Keratinocyte (primary cell): Measurements from ENCODE around the gene FAM180B. TPM values are rescaled to one million over a fixed set of nuclear protein-coding genes. Genes with fewer than 3 reads are reported as not detected.

Experiments used
- DNase-seq: peaks from one replicate; pipeline ENCODE4 v3.0.0-alpha.2; 2011; ENCODE audit warnings: low read depth, missing footprints, low spot score
- FAIRE-seq: peaks from 2 replicates; lab custom pipeline; 2011; peaks lifted over from hg19 to GRCh38; lab: Jason Lieb, UNC
- H2AFZ ChIP-seq: 2 replicates; pipeline ENCODE4 v1.6.0; 2012; ENCODE audit warnings: low read length, control low read depth, inconsistent platforms; ENCODE audit not compliant: control insufficient read depth
- H3K27ac ChIP-seq: 2 replicates; pipeline ENCODE4 v1.5.1; 2011; ENCODE audit warnings: low read length; ENCODE audit not compliant: control insufficient read depth, insufficient read depth
- H3K27me3 ChIP-seq: 3 replicates; pipeline ENCODE4 v1.6.0; 2011; ENCODE audit warnings: low read length; ENCODE audit not compliant: control insufficient read depth, insufficient read depth; ENCODE audit errors: extremely low read depth
- H3K36me3 ChIP-seq, 2 experiments: 2 replicates in 1 of 2; 3 replicates in 1 of 2; pipeline ENCODE4 v1.5.1; 2011; ENCODE audit warnings: low read length in 2 of 2, mild to moderate bottlenecking in 1 of 2; ENCODE audit not compliant: control insufficient read depth in 2 of 2, insufficient read depth in 2 of 2; ENCODE audit errors: extremely low read depth in 1 of 2
- H3K4me1 ChIP-seq: 3 replicates; pipeline ENCODE4 v1.5.1; 2011; ENCODE audit warnings: low read length; ENCODE audit not compliant: control insufficient read depth, insufficient read depth; ENCODE audit errors: extremely low read depth
- H3K4me2 ChIP-seq: 3 replicates; pipeline ENCODE4 v1.6.0; 2011; ENCODE audit warnings: low read depth, low read length; ENCODE audit not compliant: control insufficient read depth, insufficient read depth; ENCODE audit errors: extremely low read depth
- H3K4me3 ChIP-seq, 3 experiments: fragments of 200-600 bp in 1 of 3; sonication (generic) in 1 of 3; 2 replicates in 2 of 3; 3 replicates in 1 of 3; pipeline ENCODE4 v1.5.1; 2011 to 2016; ENCODE audit warnings: low read length in 3 of 3, mild to moderate bottlenecking in 3 of 3, control low read depth in 2 of 3, inconsistent platforms in 1 of 3, low read depth in 1 of 3, mixed read lengths in 1 of 3, mixed run types in 1 of 3, moderate library complexity in 1 of 3; ENCODE audit not compliant: control insufficient read depth in 2 of 3, insufficient read depth in 2 of 3; ENCODE audit errors: extremely low read depth in 1 of 3
- H3K79me2 ChIP-seq: 2 replicates; pipeline ENCODE4 v1.6.0; 2012; ENCODE audit warnings: low read length; ENCODE audit not compliant: control insufficient read depth, insufficient read depth
- H3K9ac ChIP-seq: 3 replicates; pipeline ENCODE4 v1.6.0; 2011; ENCODE audit warnings: low read length; ENCODE audit not compliant: control insufficient read depth, insufficient read depth; ENCODE audit errors: extremely low read depth
- H3K9me1 ChIP-seq: 3 replicates; pipeline ENCODE4 v1.6.0; 2011; ENCODE audit warnings: low read length; ENCODE audit not compliant: control insufficient read depth, insufficient read depth; ENCODE audit errors: extremely low read depth
- H3K9me3 ChIP-seq: 2 replicates; pipeline ENCODE4 v1.5.1; 2012; ENCODE audit warnings: low read depth, low read length; ENCODE audit not compliant: control insufficient read depth
- H4K20me1 ChIP-seq: 3 replicates; pipeline ENCODE4 v1.6.0; 2011; ENCODE audit warnings: low read length; ENCODE audit not compliant: control insufficient read depth, insufficient read depth; ENCODE audit errors: extremely low read depth
- EZH2 ChIP-seq: IDR thresholded peaks from one replicate; pipeline ENCODE4 v1.6.1; 2012; ENCODE audit warnings: inconsistent platforms, mild to moderate bottlenecking, low read length, moderate library complexity
- dilution Hi-C: fragments of 300-500 bp; cut with MboI; formaldehyde crosslinking; loops from one replicate; pipeline ENCODE4 v1.7.0; 2020; ENCODE audit warnings: low sequenced_read_pairs; ENCODE audit not compliant: extremely low pct_ligation_motif_present
- polyA plus RNA-seq, 5 experiments: library from polyadenylated mRNA; depleted of rRNA in 3 of 5; stranded (reverse) in 3 of 5; stranded (forward) in 1 of 5; unstranded in 1 of 5; fragments of >200 nt; gene quantifications; 1 replicate in 1 of 5; 2 replicates in 3 of 5; 3 replicates in 1 of 5; pipeline versions ENCODE4 v1.2.1 to v1.2.3, GENCODE V29; 2011 to 2012; ENCODE audit warnings: missing spikeins in 2 of 5, low read depth in 1 of 5, low replicate concordance in 1 of 5
- TF ChIP-seq, protein P1 (sequence below), 3 experiments: IDR thresholded peaks in 1 of 3; conservative IDR thresholded peaks in 1 of 3; optimal IDR thresholded peaks in 1 of 3; 2 replicates in 2 of 3; 3 replicates in 1 of 3; pipeline versions ENCODE3 to v1.5.1; 2011; ENCODE audit warnings: low read length in 3 of 3, mild to moderate bottlenecking in 3 of 3, moderate library complexity in 2 of 3, control low read depth in 1 of 3, inconsistent platforms in 1 of 3; ENCODE audit not compliant: insufficient read depth in 2 of 3; ENCODE audit errors: extremely low read depth in 1 of 3

FAM180B gene
- polyA plus RNA-seq, 1 donor (not counting 4 experiments of a cell fraction or from before 2014, with no cell fraction given), result not detected

DNA sequence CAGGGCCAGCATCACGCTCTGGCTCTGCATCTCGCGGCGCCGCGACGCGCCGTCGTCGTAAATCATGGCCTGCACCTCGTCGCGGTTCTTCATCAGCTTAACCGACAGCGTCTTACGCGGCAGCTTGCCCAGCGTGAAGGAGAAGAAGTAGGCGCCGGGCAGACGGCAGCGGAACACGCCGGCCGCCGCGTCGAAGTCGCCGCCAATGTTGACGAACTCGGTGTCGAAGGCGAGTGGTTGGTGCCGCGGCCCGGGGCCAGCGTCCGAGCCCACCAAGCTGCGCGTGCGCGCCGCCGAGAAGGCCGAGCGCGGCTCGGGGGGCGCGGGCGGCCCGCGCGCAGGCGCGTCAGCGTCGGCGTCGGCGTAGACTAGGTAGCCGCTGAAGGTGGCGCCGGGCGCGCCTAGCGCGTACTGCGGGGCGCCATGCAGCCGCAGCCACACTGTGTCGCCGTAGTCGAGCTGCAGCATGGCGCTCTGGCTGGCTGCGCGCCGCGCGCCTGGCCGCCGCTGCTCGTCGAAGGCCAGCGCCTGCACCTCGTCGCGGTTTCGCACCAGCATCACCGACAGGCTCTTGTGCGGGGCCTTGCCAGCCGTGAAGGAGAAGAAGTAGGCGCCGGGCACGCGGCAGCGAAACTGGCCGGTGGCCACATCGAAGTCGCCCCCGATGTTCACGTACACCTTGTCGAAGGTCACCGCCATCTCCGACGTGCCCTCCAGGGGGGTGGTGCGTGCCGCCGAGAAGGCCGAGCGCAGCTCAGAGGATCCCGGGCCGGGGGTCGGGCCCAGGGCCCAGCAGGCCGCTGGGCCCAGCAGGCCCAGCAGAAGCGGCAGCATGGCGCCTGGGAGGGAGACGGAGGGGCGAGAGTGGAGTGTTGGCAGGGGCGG lies 3.7 kb downstream of the FAM180B start:
- no peak for DNase-seq
- dilution Hi-C loops, result no loop called here
- no peak overlapping the region for H3K27ac ChIP-seq
- H3K9me1 ChIP-seq, result no peaks in the 10 kb centered on the region
- peak; percentile 62 for TF ChIP-seq EZH2
- TF ChIP-seq, protein P1, sequence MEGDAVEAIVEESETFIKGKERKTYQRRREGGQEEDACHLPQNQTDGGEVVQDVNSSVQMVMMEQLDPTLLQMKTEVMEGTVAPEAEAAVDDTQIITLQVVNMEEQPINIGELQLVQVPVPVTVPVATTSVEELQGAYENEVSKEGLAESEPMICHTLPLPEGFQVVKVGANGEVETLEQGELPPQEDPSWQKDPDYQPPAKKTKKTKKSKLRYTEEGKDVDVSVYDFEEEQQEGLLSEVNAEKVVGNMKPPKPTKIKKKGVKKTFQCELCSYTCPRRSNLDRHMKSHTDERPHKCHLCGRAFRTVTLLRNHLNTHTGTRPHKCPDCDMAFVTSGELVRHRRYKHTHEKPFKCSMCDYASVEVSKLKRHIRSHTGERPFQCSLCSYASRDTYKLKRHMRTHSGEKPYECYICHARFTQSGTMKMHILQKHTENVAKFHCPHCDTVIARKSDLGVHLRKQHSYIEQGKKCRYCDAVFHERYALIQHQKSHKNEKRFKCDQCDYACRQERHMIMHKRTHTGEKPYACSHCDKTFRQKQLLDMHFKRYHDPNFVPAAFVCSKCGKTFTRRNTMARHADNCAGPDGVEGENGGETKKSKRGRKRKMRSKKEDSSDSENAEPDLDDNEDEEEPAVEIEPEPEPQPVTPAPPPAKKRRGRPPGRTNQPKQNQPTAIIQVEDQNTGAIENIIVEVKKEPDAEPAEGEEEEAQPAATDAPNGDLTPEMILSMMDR (optimal IDR thresholded peaks at IDR 0.05 in 1 of 3, IDR thresholded peaks at IDR 0.05 in 1 of 3, conservative IDR thresholded peaks at IDR 0.05 in 1 of 3; ENCODE audit: extremely low read depth in 1 of 3, insufficient read depth in 2 of 3, low read length in 3 of 3), result no peak
- H3K36me3 ChIP-seq, result no peaks in the 10 kb centered on the region
- H3K79me2 ChIP-seq, result no peaks in the 10 kb centered on the region
- H3K9ac ChIP-seq, result no peak overlapping the region
- H3K4me1 ChIP-seq, result peaks cover 3% of the 10 kb centered on the region
- no peak overlapping the region for H3K4me2 ChIP-seq
- no peak for FAIRE-seq
- H3K9me3 ChIP-seq, result no peaks in the 10 kb centered on the region
- H4K20me1 ChIP-seq, result peaks cover 3% of the 10 kb centered on the region
- H3K27me3 ChIP-seq, result peaks cover 56% of the 10 kb centered on the region
- H3K4me3 ChIP-seq, result no peak overlapping the region
- H2AFZ ChIP-seq, result peak overlapping the region; percentile 46

DNA sequence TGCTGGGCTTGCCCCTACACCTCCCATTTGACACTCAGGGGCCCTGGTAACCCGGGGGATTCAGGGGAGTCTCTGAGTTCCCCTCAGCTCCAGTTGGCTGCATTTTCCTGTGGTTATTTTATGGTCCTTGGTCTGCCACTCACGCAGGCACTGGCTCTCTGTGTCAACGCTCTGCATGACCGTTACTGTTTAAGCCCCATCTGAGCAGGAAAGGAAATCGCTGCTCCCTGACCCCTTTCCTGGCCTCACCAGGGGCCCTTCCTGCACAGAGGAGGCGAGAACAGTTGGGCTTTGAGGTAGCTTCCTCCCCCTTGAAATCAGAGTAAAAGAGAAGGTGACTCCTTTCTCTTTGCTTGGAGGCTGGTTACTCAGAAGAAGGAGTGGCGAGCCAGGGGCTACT lies 5.3 kb downstream of the FAM180B start:
- Histone ChIP-seq H3K4me1 (peaks cover 3% of the 10 kb centered on the region), H3K4me3 (no peak overlapping the region), H3K9ac (no peak overlapping the region), H3K27ac (no peak overlapping the region), H3K79me2 (no peaks in the 10 kb centered on the region), H3K9me3 (no peaks in the 10 kb centered on the region), H3K9me1 (no peaks in the 10 kb centered on the region), H3K27me3 (peaks cover 66% of the 10 kb centered on the region), H2AFZ (no peak overlapping the region), H3K4me2 (no peak overlapping the region), H4K20me1 (peaks cover 3% of the 10 kb centered on the region), H3K36me3 (no peaks in the 10 kb centered on the region)
- FAIRE-seq (no peak), DNase-seq (no peak)
- TF ChIP-seq EZH2, result no peak
- TF ChIP-seq, protein P1 (optimal IDR thresholded peaks at IDR 0.05 in 1 of 3, IDR thresholded peaks at IDR 0.05 in 1 of 3, conservative IDR thresholded peaks at IDR 0.05 in 1 of 3; ENCODE audit: extremely low read depth in 1 of 3, insufficient read depth in 2 of 3, low read length in 3 of 3), result no peak
- dilution Hi-C loops, result no loop called here
